HG03103 (cell line): ENCODE results near the gene BPIFA2.
"Not testable (repeated sequence)": the region's sequence is repeated elsewhere in the genome, so short reads cannot be mapped to it uniquely, and the experiment has no call there.

Source experiments
- ATAC-seq: cut with Tn5 transposase; IDR thresholded peaks from one replicate; pipeline ENCODE4 v1.9.1; 2021; ENCODE audit warnings: low read depth; ENCODE audit not compliant: unreplicated experiment

BPIFA2 gene

DNA sequence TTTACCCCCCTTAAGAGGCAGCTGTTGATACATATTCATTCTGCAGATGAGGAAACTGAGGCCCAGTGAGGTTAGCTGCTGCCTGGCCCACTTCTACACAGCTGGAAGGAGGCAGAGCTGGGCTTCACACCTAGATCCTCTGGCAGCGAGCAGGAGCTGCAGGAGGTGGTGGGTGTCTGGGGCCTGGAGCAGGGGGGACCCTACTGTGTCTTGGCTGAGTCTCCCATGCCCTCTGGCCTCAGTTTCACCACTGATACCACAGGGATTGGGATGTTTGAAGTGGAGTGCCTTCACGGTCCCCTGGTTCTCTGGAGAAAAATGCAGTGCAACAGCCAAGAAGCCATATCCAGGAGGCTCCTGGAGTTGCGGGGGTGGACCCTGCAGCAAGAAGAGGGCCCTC, 8.2 kb upstream of the BPIFA2 start:
- ATAC-seq: no peak

DNA sequence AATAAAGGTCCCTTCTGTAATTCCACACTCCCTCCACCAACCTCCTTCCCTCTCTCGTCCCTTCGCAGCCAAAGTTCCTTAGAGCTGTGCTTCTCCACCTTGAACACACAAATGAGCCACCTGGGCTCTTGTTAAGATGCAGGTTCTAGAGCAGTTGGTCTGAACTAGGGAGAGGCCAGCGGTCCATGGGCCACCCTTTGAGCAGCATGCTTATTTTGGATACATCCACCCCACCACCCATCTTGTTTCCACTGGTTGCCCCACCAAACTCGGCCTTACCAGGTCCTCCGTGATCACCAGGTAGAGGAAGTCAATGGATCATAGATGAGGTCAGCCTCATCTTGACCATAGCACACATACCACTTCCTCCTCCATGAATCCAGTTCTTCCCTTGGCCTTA, 7.3 kb upstream of the BPIFA2 start:
- no peak for ATAC-seq

DNA sequence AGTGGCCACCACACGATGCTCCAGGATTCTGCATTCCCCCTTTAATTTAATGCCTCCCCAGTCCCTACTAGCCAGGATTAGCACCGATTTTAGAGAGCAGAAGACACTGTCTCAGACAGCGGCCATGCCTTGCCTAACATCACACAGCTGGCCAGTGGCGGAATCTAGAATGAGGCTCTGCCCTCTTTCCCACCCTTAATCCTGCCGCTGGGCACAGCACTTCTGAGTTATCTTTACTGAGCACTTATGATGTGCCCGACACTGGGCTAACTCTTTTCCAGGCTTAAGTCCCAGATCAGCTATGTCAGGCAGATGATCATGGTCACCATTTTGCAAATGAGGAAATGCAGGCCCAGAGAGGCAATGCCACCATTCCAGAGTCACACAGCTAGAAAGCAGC, 5.6 kb upstream of the BPIFA2 start:
- no peak for ATAC-seq

DNA sequence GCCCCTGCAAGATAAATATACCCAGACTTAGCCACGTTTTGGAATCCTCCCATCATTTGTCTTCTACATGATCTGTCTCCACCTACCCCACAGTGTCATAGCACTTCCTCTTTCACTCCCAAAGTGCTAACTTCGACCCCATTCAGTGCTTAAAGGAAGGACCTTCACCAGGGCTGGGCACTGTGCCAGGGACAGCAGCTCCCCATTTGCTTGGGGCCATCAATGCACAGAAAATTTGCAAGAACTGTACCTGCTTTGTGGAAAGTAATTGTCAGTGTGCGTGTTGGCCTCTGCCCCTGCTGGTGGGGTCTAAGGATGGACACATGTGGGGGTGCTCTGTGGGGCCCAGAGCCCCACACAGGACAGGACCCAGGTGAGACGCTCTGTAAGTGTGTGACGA, 5.2 kb upstream of the BPIFA2 start:
- ATAC-seq: no peak

DNA sequence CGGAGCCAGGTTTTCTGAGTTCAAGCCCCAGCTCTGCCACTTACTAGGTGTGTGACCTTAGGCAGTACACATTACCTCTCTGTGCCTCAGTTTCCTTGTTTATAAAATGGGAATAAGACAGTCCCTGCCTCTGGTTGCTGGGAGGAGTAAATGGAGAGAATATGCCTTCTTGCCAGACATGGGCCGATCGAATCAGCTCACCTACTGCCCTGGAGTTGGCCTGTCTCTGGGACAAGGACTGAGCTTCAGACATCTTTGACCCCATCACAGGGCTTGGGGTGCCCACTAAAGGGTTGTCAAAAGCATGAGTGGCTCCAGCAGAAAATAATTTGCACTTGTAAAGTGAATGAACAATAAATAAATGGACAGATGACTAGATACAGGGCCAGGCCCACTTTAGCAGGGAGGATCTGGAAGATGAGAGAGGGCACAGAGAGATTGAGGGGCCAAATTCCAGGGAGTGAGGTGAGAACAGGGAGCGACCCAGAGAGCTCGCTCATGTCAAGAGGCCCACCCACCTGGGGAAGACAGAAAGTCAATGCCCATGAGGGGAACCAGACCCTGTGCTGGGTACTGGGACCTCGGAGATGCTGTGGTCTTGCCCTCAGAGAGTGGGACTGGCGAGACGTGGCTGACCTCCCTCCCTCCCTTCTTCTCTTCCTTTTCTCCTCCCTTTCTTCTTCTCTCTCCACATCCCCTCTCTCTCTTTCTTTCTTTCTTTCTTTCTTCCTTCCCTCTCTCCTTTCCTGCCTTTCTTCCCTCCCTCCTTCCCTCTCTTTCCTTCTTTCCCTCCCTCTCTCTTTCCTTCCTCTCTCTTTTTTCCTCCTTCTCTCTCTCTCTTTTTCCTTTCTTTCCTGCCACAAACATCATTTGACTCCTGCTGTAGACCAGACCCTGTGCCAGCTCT, 3.9 kb upstream of the BPIFA2 start:
- ATAC-seq: no peak

DNA sequence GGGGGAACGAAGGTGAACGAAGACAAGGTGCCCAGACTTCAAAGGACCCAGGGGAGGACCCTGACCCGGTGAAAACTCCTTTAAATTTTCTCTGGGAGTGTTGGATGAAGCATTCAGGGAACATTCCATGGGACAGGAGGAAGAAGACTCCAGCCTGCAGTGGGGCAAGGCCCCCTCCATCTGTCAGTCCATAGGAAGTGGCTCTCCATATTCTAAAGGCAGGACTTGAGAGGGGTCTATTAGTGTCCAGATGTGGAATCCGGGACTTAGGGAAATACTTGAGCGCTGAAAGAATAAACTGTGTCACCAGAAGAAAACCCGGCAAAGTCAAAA, 3.2 kb upstream of the BPIFA2 start:
- no peak for ATAC-seq

DNA sequence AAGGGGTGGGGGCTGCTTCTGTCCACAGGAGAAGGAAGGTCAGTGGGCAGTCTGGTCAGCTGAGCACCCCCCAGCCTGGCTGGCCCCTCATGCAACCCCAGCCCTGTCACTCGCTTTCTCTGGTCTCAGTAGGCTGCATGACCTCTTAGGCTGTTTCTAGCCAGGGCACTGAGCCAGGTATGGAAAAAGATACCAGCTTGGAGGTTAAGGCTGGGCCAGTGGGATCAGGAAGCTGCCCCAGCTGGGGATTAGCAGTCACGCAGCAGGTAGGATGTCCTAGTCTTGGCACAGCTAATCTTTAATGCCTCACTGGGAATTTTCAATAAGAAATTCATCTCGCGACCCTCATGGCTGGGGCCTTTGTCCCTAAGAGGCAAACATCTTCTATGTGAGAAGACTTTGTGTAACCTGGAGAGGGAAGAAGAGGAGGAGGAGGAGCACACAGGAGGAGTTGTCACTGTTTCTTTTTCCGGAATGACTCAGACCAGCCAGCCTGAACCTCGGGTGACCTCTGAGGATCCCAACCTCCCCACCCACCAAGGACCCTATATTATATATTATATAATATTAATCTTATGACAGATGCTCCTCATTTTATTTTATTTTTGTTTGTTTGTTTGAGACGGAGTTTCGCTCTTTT, 2.4 kb upstream of the BPIFA2 start:
- ATAC-seq: no peak

DNA sequence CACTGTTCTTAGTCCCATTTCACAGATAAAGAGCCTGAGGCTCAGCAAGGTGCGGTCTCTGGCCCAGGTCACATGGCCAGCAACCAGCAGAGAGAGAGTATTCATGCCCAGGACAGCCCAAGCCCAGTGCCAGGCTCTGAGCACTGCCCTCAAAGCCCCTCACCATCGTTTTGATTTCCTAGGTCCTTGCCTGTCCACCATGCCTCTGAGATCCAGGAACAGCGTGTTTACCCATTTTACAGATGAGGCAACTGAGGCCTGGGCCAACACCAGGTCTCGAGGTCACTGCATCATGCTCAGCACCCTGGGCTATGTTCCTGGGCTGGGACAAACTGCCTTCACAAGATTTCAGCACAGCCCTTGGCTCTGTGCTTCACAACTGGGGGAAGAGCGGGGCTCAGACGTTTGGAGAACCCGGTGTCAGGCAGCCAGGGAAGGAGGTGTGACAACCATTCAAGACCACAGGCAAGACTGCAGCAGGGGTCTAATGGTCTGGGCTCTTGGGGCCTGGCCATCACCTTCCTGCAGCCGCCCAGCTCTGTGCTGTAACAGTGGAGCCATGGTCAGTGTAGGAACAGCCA, 1.3 kb upstream of the BPIFA2 start:
- no peak for ATAC-seq

DNA sequence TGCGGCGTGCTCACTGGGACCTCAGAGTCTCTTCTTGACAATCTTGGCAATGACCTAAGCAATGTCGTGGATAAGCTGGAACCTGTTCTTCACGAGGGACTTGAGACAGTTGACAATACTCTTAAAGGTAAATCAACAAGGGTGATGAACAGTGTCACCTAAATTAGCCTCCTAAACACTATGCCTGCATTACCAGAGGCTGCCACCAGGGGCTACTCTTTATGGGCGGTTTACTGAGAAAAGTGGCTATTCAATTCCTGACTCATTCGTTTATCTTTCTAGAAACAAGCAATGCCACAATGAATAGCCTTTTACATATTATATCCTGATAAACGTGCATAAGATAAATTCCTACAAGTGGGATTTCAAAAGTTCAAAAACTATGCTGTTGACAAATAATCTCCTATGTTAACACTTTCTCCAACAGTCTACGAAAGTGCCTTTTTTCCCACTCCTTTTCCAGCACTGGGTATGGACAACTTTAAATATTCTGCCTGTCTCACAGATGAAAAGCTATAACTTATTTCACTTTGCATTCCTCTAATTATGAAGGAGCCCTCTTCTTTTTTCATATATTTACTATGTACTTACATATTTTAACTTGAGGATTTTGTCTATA, 1.3 kb downstream of the BPIFA2 start:
- no peak for ATAC-seq

DNA sequence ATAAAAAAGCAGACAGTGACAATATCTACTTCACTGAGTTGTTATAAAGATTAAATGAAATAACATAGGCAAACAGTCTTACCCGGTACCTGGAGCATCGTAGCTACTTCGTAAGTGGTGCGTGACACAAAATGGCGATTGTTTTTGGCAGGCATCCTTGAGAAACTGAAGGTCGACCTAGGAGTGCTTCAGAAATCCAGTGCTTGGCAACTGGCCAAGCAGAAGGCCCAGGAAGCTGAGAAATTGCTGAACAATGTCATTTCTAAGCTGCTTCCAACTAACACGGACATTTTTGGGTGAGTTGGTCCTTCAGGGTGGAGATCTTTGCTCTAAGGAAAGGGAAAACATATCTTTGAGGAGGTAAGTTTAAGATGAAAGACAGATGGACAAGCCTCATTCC, 4.8 kb downstream of the BPIFA2 start:
- no peak for ATAC-seq

DNA sequence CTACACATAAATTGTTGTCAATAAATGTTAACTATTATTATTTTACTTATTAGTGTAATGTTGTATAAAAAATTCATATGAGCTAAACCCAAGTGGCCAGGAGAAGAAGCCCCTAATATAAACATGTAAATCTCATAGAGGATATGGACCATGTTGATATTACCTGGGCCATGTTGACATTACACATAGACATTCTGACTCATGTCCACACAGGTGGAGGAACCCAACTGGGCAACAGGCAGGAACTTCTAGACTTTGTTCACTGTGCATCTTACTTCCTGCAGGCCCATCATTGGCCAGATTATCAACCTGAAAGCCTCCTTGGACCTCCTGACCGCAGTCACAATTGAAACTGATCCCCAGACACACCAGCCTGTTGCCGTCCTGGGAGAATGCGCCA, 7.2 kb downstream of the BPIFA2 start:
- no peak for ATAC-seq

DNA sequence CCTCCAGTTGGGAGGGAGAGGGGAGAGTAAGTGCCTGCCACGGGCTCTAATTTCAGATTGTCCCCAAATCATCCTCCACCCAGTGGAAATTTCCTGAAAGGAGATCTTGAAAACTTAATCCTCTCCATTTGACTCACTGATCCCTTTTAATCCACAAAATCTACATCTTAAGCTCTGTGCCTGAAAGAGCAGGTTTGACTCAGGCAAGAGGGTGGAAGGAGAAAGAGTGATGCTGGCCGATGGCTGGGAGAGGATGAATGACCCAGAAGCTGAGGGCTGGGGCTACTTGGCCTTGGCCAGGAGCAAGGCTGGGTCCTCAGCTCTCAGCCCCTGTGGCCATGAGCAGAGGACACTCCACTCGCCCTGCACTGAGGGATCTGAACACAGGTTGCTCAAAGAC, 8.1 kb downstream of the BPIFA2 start:
- no peak for ATAC-seq

DNA sequence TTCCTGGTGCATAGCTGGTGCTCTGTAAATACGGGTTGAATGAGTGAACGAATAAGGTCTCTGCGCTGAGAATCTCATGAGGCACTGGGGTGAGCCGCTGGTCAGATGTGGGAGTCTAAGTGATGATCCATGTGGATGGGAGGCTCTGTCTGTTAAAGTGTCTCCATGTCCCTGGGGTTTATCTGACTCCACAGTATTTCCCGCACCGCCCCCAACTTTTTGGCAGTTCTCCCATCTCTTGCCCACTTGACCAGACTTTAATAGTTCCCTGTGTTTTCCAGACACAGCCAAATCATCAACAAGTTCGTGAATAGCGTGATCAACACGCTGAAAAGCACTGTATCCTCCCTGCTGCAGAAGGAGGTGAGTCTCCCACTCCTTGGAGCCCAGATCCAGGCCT, 9.9 kb downstream of the BPIFA2 start:
- no peak for ATAC-seq

DNA sequence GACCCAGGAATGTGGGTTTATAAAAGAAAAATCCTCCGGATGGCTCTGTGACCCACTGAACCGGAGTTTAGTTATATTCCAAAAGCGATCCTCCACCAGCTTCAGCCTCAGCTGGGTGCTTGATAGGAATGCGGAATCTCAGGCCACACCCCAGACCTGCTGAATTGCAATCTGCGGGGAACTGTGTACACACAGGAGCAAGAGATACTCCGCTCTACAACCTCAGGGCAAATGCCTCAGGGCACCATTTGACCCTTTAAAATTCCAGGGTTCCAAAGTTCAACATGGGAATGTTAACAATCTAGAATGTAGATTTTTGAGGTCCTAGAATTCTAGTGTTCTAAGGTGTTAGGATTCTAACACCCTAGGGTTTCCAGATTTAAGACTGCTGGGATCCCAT, 10.8 kb downstream of the BPIFA2 start:
- ATAC-seq: no peak

DNA sequence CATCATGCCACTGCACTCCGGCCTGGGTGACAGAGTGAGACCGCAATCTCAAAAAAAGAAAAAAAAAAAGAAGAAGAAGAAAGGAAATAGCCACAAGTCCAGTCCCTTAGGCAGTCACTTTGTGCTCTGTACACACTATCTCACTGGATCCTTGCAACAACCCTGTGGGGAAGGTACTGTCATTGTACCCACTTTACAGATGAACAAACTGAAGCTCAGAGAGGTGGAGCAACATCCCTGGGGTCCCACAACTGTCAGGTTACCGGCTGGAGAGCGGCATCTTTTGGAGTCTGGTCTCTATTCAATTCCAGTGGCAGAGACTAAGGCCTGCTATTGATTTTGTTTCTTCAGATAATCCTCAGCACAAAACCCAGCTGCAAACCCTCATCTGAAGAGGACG, 12.2 kb downstream of the BPIFA2 start:
- no peak for ATAC-seq

DNA sequence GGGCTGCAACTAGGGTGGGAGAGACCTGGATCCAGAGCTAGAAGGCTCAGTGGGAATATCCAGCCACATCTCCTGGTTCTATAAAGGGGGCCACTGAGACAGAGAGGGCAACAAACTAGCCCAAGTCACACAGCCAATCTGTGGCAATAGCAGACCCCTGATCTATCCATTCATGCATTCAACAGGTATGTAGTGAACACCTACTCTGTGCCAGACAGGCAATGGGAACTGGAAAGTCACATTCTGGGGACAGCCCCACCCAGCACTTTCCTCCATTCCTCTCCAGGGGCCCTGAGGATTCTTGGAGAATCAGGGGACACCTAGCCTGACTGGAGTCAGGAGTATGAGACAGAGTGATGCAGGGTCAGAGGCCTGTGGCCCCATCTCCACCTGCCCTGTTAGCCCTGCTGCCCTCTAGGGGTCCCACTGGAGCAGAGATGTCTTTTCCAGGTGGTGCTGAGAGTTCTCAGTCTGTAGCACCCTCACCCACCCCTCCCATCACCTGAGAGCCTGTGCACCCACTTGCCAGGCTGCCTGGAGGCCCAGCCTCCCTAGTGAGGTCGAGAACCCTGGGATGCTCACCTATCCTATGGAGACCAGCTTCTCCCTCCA, 13.6 kb downstream of the BPIFA2 start:
- ATAC-seq: no peak

DNA sequence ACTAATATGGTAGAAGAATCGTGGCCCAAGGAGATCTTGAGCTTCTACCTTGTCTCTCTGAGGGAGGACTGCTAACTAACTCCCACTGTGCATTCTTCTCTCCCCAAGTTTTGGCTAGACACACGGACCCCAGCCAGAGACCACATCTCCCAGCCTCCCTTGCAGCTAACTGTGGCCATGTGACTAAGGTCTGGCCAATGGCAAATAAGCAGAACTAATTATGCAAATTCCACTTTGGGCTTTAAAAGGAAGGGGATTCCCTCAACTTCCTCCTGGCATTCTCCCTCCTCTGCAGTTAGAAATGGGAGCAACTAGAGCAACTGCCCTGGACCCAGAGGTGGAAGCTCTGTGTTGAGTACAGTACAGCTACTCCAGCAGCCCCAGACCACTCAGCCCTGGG, 15.4 kb downstream of the BPIFA2 start:
- ATAC-seq: no peak

DNA sequence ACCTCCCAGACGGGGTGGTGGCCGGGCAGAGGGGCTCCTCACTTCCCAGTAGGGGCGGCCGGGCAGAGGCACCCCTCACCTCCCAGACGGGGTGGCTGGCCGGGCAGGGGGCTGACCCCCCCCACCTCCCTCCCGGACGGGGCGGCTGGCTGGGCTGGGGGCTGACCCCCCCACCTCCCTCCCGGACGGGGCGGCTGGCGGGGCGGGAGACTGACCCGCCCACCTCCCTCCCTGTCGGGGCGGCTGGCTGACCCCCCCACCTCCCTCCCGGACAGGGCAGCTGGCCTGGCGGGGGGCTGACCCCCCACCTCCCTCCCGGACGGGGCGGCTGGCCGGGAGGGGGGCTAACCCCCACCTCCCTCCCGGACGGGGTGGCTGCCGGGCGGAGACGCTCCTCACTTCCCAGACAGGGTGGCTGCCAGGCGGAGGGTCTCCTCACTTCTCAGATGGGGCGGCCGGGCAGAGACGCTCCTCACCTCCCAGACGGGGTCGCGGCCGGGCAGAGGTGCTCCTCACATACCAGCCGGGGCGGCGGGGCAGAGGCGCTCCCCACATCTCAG, 17.2 kb downstream of the BPIFA2 start:
- not testable (repeated sequence) for ATAC-seq

DNA sequence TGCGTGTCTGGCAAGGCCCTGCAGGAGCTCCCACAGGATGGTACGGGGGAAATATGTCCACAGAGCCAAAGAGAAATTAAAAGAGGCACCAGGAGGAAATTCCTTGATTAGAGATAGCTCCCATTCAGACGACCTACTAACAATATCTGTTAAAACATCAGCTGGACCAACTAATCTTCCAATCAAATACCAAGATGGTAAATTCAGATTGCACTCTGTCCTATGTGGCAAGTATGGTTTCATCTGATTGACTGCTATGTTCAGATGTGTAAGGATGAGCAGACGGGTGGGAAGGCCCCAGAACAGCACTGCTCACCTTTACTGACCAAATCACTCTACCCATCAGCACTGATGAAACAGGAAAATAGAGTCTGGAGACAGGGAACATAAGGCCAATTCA, 19.5 kb downstream of the BPIFA2 start:
- no peak for ATAC-seq

DNA sequence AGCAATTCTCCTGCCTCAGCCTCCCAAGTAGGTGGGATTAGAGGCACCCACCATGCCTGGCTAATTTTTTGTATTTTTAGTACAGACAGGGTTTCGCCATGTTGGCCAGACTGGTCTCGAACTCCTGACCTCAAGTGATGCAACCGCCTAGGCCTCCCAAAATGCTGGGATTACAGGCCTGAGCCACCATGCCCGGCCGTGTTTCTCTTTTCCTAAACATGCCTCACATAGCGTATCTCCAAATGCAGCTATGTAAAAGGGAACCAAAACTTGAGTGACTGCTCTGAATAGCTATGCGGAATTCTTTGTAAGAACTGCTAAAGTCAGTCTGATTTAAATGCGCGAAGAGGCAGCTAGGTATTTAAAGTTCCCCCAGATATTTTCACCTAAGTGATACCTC, 20.5 kb downstream of the BPIFA2 start:
- no peak for ATAC-seq

DNA sequence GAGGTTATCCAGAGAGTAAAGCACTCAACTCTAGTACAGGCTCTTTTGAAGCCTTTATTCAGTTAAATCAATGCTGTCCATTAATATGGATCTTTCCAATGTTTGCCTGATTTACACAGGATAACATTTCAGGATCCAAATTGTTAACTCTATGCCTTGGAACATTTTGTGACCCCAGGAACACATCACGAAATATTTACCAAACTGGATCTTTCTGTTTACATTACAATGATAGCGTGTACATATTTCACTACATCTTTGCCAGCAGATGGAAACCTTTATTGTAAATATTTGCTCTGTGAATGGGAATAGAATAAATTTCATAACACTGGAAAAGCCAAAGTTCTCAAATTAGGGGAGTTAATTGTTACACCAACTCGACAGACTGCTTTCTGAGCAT, 23.5 kb downstream of the BPIFA2 start:
- ATAC-seq: no peak
